SU-DHL-6 (cell line): ENCODE data around the gene HCRT.
"Not testable (repeated sequence)": the region's sequence is repeated elsewhere in the genome, so short reads cannot be mapped to it uniquely, and the experiment has no call there.

Experiments used
- H2AFZ ChIP-seq: fragments of 200-600 bp; sonication (generic); 2 replicates; pipeline ENCODE4 v1.6.1; 2014; ENCODE audit warnings: low read depth, mild to moderate bottlenecking, moderate library complexity, mixed read lengths, antibody characterized with exemption, low read length; ENCODE audit not compliant: severe bottlenecking
- H3F3A ChIP-seq: fragments of 200-600 bp; shearing (Covaris generic); 2 replicates; pipeline ENCODE4 v1.6.0; 2016; ENCODE audit warnings: antibody characterized with exemption, mild to moderate bottlenecking; ENCODE audit not compliant: insufficient read depth
- H3K27ac ChIP-seq: fragments of 200-600 bp; sonication (generic); 2 replicates; pipeline ENCODE4 v1.5.1; 2016; ENCODE audit warnings: low read depth, mild to moderate bottlenecking, low read length, moderate library complexity, mixed read lengths
- H3K27me3 ChIP-seq: fragments of 200-600 bp; sonication (generic), shearing (Covaris generic); 2 replicates; pipeline ENCODE4 v1.6.0; 2014; ENCODE audit warnings: mild to moderate bottlenecking, low read length
- H3K36me3 ChIP-seq: fragments of 200-600 bp; sonication (generic); 2 replicates; pipeline ENCODE4 v1.6.1; 2014; ENCODE audit warnings: mild to moderate bottlenecking, low read length, mixed read lengths
- H3K4me2 ChIP-seq: fragments of 300-600, 200-600 bp; shearing (Covaris generic), sonication (generic); 2 replicates; pipeline ENCODE4 v1.6.0; 2014; ENCODE audit warnings: low read length, low read depth, mild to moderate bottlenecking; ENCODE audit not compliant: poor library complexity, severe bottlenecking
- H3K4me3 ChIP-seq: fragments of 200-600 bp; sonication (generic); 2 replicates; pipeline ENCODE4 v1.5.1; 2014; ENCODE audit warnings: antibody characterized with exemption, low read length, mild to moderate bottlenecking, mixed read lengths; ENCODE audit not compliant: insufficient read depth, poor library complexity, severe bottlenecking
- H3K79me2 ChIP-seq: fragments of 200-600 bp; sonication (generic); 2 replicates; pipeline ENCODE4 v1.6.1; 2014; ENCODE audit warnings: mild to moderate bottlenecking, low read length, moderate library complexity; ENCODE audit not compliant: insufficient read depth
- H3K9ac ChIP-seq: fragments of 200-600 bp; sonication (generic); 2 replicates; pipeline ENCODE4 v1.7.0; 2014; ENCODE audit warnings: mild to moderate bottlenecking, low read length
- H3K9me2 ChIP-seq: fragments of 200-600 bp; sonication (generic); replicated peaks from 2 replicates; pipeline ENCODE4 v1.6.1; 2014; ENCODE audit warnings: low read length; ENCODE audit not compliant: insufficient read depth
- H3K9me3 ChIP-seq: fragments of 200-600 bp; sonication (generic); 2 replicates; pipeline ENCODE4 v1.6.1; 2014; ENCODE audit warnings: low read length, mixed read lengths; ENCODE audit not compliant: insufficient read depth
- H4K20me1 ChIP-seq: fragments of 200-600 bp; sonication (generic); 2 replicates; pipeline ENCODE4 v1.6.1; 2014; ENCODE audit warnings: low read depth, mild to moderate bottlenecking, antibody characterized with exemption, low read length, moderate library complexity, mixed read lengths
- CTCF ChIP-seq: fragments of 200-600 bp; sonication (generic); IDR thresholded peaks from one replicate; pipeline ENCODE4 v1.5.1; 2017; ENCODE audit warnings: antibody characterized with exemption, mild to moderate bottlenecking, low read length, moderate library complexity; ENCODE audit not compliant: insufficient read depth, poor library complexity, severe bottlenecking
- EZH2phosphoT487 ChIP-seq: fragments of 200-600 bp; sonication (generic), shearing (Covaris generic); conservative IDR thresholded peaks from 2 replicates; pipeline ENCODE4 v1.6.1; 2018; ENCODE audit warnings: mild to moderate bottlenecking, antibody characterized with exemption, low read length, moderate library complexity, mixed read lengths

The HCRT gene

GRCh38 chr17:42212382-42212781 is 27.1 kb upstream of the HCRT start:
- H3K79me2 ChIP-seq, result no peaks in the 10 kb centered on the region
- no peaks in the 10 kb centered on the region for H3K9me3 ChIP-seq
- H4K20me1 ChIP-seq, result no peaks in the 10 kb centered on the region
- H3K27me3 ChIP-seq, result no peaks in the 10 kb centered on the region
- H3K9me2 ChIP-seq, result no peaks in the 10 kb centered on the region
- no peak overlapping the region for H2AFZ ChIP-seq
- H3K27ac ChIP-seq, result no peak overlapping the region
- H3K9ac ChIP-seq, result no peak overlapping the region
- no peaks in the 10 kb centered on the region for H3F3A ChIP-seq
- TF ChIP-seq CTCF, result no peak
- no peak for TF ChIP-seq EZH2phosphoT487
- H3K36me3 ChIP-seq, result no peaks in the 10 kb centered on the region
- H3K4me3 ChIP-seq, result no peak overlapping the region
- no peak overlapping the region for H3K4me2 ChIP-seq

GRCh38 chr17:42211921-42212341 is 26.7 kb upstream of the HCRT start:
- not testable (repeated sequence) for H2AFZ ChIP-seq, H3K4me2 ChIP-seq, H3K79me2 ChIP-seq, H3K27me3 ChIP-seq, H3K27ac ChIP-seq, H3K9me2 ChIP-seq, H3F3A ChIP-seq, H4K20me1 ChIP-seq, H3K36me3 ChIP-seq, H3K4me3 ChIP-seq, H3K9me3 ChIP-seq, H3K9ac ChIP-seq

- no peaks in the 10 kb centered on the region for H3K9me3 ChIP-seq
- no peaks in the 10 kb centered on the region for H3F3A ChIP-seq
- no peaks in the 10 kb centered on the region for H3K79me2 ChIP-seq
- H3K9ac ChIP-seq, result no peak overlapping the region
- no peak overlapping the region for H3K4me3 ChIP-seq
- H3K36me3 ChIP-seq, result no peaks in the 10 kb centered on the region
- no peak overlapping the region for H3K4me2 ChIP-seq
- no peak for TF ChIP-seq EZH2phosphoT487
- TF ChIP-seq CTCF, result no peak
- H3K27ac ChIP-seq, result no peak overlapping the region
- H4K20me1 ChIP-seq, result no peaks in the 10 kb centered on the region
- no peak overlapping the region for H2AFZ ChIP-seq
- no peaks in the 10 kb centered on the region for H3K27me3 ChIP-seq
- H3K9me2 ChIP-seq, result no peaks in the 10 kb centered on the region
Observed at GRCh38 chr17:42210046-42210445, 24.8 kb upstream of the HCRT start.

- not testable (repeated sequence) for H3K9me2 ChIP-seq, H3K79me2 ChIP-seq, H3K9ac ChIP-seq, H3K36me3 ChIP-seq, H3K9me3 ChIP-seq, H3F3A ChIP-seq, H3K4me3 ChIP-seq, H3K27me3 ChIP-seq, H3K27ac ChIP-seq, H2AFZ ChIP-seq, H3K4me2 ChIP-seq, H4K20me1 ChIP-seq
Observed at GRCh38 chr17:42206153-42206612, 20.9 kb upstream of the HCRT start.
